Activated B cell treated with CpG ODN at 0.5 μM for 24 hours (primary cell): Measurements from ENCODE around the gene LYRM1. TPM values are rescaled to one million over a fixed set of nuclear protein-coding genes. Genes with fewer than 3 reads are reported as not detected.

Experiments used
- ATAC-seq: fragments of 200-7000 bp; cut with Tn5 transposase; one replicate; pipeline ENCODE4 v1.10.0; 2021; ENCODE audit warnings: low read depth, mild to moderate bottlenecking, moderate library complexity
- CTCF ChIA-PET: fragments of 350-600 bp; sonication (Branson Sonifier 250); formaldehyde crosslinking; loops from one replicate; lab custom pipeline; 2021; ENCODE audit warnings: antibody characterized with exemption; lab: Charles Lee
- POLR2A ChIA-PET: fragments of 350-600 bp; sonication (Branson Sonifier 250); formaldehyde crosslinking; loops from one replicate; lab custom pipeline; 2021; ENCODE audit warnings: antibody characterized with exemption; lab: Charles Lee
- DNase-seq: peaks from one replicate; pipeline ENCODE4 v3.0.0; 2022
- H3K27ac Mint-ChIP-seq: one replicate; pipeline ENCODE4 v1.8.0; 2020; ENCODE audit warnings: mixed read lengths
- H3K27me3 Mint-ChIP-seq: one replicate; pipeline ENCODE4 v1.8.0; 2021; ENCODE audit warnings: mixed read lengths
- H3K36me3 Mint-ChIP-seq: one replicate; pipeline ENCODE4 v1.8.0; 2021; ENCODE audit warnings: low read depth, mixed read lengths
- H3K4me1 Mint-ChIP-seq: one replicate; pipeline ENCODE4 v1.8.0; 2021; ENCODE audit warnings: mixed read lengths
- H3K4me3 Mint-ChIP-seq: one replicate; pipeline ENCODE4 v1.8.0; 2020; ENCODE audit warnings: mild to moderate bottlenecking, mixed read lengths
- H3K9me3 Mint-ChIP-seq: one replicate; pipeline ENCODE4 v1.8.0; 2020; ENCODE audit warnings: mixed read lengths
- CTCF ChIP-seq: fragments of 200-600 bp; IDR thresholded peaks from one replicate; pipeline ENCODE4 v1.8.0; 2022; ENCODE audit warnings: antibody characterized with exemption, mild to moderate bottlenecking
- intact Hi-C: fragments of 100-400 bp; cut with micrococcal nuclease; formaldehyde crosslinking; loops from one replicate; pipeline ENCODE4 v1.15.1; 2024
- total RNA-seq: library from RNA; stranded (reverse); gene quantifications from 2 replicates; pipeline ENCODE4 v1.2.3, GENCODE V29; 2022

The LYRM1 gene
- total RNA-seq, 1 donor from 2014 or later = 20.7 TPM

DNA sequence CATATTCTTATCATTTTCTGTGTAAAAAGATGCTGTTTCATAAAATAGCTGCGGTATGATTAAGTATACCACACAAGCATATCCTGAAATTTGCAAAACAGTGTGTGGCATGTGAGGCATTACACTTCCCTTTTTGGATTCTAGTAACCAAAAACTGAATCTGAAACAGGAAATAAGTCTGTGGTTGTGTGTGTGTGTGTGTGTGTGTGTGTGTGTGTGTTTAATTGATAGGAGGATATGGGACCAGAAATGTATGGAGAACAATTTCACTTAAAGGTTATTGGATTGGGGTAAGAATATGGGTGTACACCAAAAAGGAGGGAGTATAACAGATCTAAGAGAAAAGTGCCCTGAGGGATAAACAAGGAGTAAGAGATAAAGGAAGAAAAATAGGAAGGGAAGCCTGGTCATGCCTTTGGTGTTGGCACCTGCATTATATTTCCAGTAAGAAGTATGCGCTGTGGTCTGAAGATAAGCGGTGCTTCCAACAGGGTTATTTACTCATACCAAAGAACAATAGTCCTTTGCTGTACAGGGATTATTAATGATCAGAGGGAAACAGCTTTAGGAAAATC lies 4.0 kb downstream of the LYRM1 start:
- TF ChIP-seq CTCF = no peak
- H3K36me3 Mint-ChIP-seq = peaks cover 20% of the 10 kb centered on the region
- CTCF ChIA-PET = interaction anchor here (1.4 kb wide), 1 partner anchor 29 kb away, joined by 3 read pairs; no protein-coding TSS in a partner anchor
- H3K27me3 Mint-ChIP-seq = no peaks in the 10 kb centered on the region
- ATAC-seq (peak; percentile 11), DNase-seq (no peak)
- peak overlapping the region; percentile 62 for H3K4me3 Mint-ChIP-seq
- POLR2A ChIA-PET = interaction anchor here (0.6 to 3.2 kb wide), 6 partner anchors 14 to 997 kb away, joined by 3 to 18 read pairs (median 3); partner anchors contain the start of genes ACSM3, ERI2, REXO5 and THUMPD1
- intact Hi-C loops = loop anchor here (5.0 to 10.0 kb wide), 2 partner anchors 50 to 232 kb away; no protein-coding TSS in a partner anchor
- H3K4me1 Mint-ChIP-seq = peaks cover 52% of the 10 kb centered on the region
- peak overlapping the region; percentile 80 for H3K27ac Mint-ChIP-seq
- no peaks in the 10 kb centered on the region for H3K9me3 Mint-ChIP-seq

DNA sequence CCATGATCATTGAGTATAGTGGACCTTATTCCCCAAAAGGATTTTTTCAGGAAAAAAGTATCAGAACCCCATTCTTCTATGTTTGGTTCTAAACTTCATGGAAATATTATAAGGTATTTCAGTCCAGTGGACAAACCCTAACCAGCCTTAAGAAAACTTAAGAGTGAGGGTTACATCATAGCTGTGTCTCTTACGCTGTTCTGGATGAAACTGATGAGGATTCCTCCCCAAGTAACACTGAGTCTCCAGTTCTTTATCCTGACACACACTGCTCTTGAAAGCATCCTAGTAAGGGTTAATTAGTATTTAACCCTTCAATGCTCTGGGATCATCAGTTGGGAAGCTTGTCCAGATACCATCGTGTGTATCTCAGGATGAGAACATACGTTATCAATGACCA lies 5.0 kb downstream of the LYRM1 start:
- Mint-ChIP-seq H3K27ac (no peak overlapping the region), H3K36me3 (peaks cover 16% of the 10 kb centered on the region)
- intact Hi-C loops = loop anchor here (10.0 kb wide), 1 partner anchor 51 kb away; no protein-coding TSS in a partner anchor

GRCh38 chr16:20906341-20907255 lies 6.0 kb downstream of the LYRM1 start:
- ChIA-PET CTCF (interaction anchor here (1.1 kb wide), 1 partner anchor 56 kb away, joined by 3 read pairs; no protein-coding TSS in a partner anchor), POLR2A (no interaction called here)
- no peak for ATAC-seq
- no peak for DNase-seq
- intact Hi-C loops = loop anchor here (10.0 kb wide), 1 partner anchor 52 kb away; no protein-coding TSS in a partner anchor
- H3K9me3 Mint-ChIP-seq = no peaks in the 10 kb centered on the region
- peaks cover 38% of the 10 kb centered on the region for H3K4me1 Mint-ChIP-seq
- TF ChIP-seq CTCF = no peak
- H3K27me3 Mint-ChIP-seq = no peaks in the 10 kb centered on the region
- peaks cover 6% of the 10 kb centered on the region for H3K36me3 Mint-ChIP-seq
- H3K27ac Mint-ChIP-seq = no peak overlapping the region
- no peak overlapping the region for H3K4me3 Mint-ChIP-seq

More for the DNA sequence above, 5.0 kb downstream of the LYRM1 start:
- no peak for ATAC-seq
- no peak for DNase-seq
- Mint-ChIP-seq H3K4me1 (peaks cover 48% of the 10 kb centered on the region), H3K27me3 (no peaks in the 10 kb centered on the region), H3K9me3 (no peaks in the 10 kb centered on the region), H3K4me3 (no peak overlapping the region)
- CTCF ChIA-PET = no interaction called here
- POLR2A ChIA-PET = interaction anchor here (0.6 kb wide), 1 partner anchor 281 kb away, joined by 3 read pairs; no protein-coding TSS in a partner anchor
- TF ChIP-seq CTCF = no peak

DNA sequence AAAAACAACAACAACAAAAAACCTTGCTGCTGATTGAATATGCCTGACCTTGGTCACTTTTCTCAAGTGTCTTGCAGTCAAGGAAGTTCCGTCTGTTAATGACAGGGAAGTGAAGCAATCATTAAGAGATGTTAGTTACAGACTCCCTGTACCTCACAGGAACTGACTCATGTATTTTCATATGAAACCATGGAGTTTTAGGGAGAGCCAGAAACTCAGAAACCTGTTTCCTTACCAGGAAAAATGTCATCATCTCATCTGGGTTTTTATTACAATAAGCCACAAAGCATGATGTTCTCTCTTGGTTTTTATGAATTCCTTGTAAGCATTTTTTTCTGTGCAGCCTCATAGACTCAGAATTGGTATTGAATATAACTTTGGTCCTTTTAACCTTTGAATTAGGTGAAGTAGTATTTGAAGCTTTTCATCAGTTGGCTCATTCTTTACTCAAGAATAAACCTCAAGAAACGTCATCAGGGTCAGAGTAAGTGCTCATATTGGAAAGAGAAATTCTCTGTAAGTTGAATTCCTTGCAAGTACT lies 10.3 kb downstream of the LYRM1 start:
- no peak for TF ChIP-seq CTCF
- Mint-ChIP-seq H3K27me3 (no peaks in the 10 kb centered on the region), H3K36me3 (peaks cover 10% of the 10 kb centered on the region), H3K9me3 (no peaks in the 10 kb centered on the region), H3K4me1 (peaks cover 4% of the 10 kb centered on the region), H3K4me3 (no peak overlapping the region), H3K27ac (no peak overlapping the region)
- ChIA-PET CTCF (no interaction called here), POLR2A (no interaction called here)
- intact Hi-C loops = no loop called here
- DNase-seq (no peak), ATAC-seq (no peak)
